ENCODE results near the gene FTCDNL1. TPM values are rescaled to one million over a fixed set of nuclear protein-coding genes. Genes with fewer than 3 reads are reported as not detected.

FTCDNL1 gene
- total and polyA plus RNA-seq, 2 of the 13 experiments (the other 11 are each of a cell fraction or from before 2014, with no cell fraction given): 0.98 to 1.4 TPM

- no peak overlapping the region for H2AFZ ChIP-seq (ENCODE audit: low read length)
- BruUV-seq (replicated peaks): no TSS peak
- ATAC-seq (no peak), FAIRE-seq (no peak), DNase-seq (ENCODE audit: low spot score) (no peak)
- no peak overlapping the region for H3K4me2 ChIP-seq (ENCODE audit: low read depth, low read length)
- no peaks in the 10 kb centered on the region for H3K9me3 ChIP-seq (ENCODE audit: low read length)
- POLR2A ChIA-PET: no interaction called here
- no peaks in the 10 kb centered on the region for H3K36me3 ChIP-seq (replicated peaks in 1 of 2; ENCODE audit: control insufficient read depth in 1 of 2, insufficient read depth in 2 of 2, low read length in 2 of 2)
- no peak overlapping the region for H3K4me3 ChIP-seq (replicated peaks in 1 of 3; ENCODE audit: insufficient read depth in 1 of 3, low read depth in 2 of 3, low read length in 3 of 3)
- intact Hi-C loops (cut with micrococcal nuclease; ENCODE audit: unreplicated experiment) (no loop called here), in situ Hi-C loops (cut with HindIII; ENCODE audit: extremely low pct_ligation_motif_present, low pct_unique_long_range_greater_than_20kb) (no loop called here)
- CTCF ChIA-PET (ENCODE audit: low intra/inter-chr PET ratio, low total read pairs): no interaction called here
- H3K4me1 ChIP-seq (ENCODE audit: insufficient read depth, low read length): no peaks in the 10 kb centered on the region
- no peak overlapping the region for H3K27ac ChIP-seq (ENCODE audit: extremely low read length, insufficient read depth, low read length)
- no peak overlapping the region for H3K9ac ChIP-seq (ENCODE audit: insufficient read depth, low read depth, low read length)
- TF ChIP-seq CREB1 (IDR thresholded peaks at IDR 0.05) (peak; percentile 93), CREB1 (CRISPR knock-in tag; IDR thresholded peaks at IDR 0.05) (no peak), PAX8 (CRISPR knock-in tag; IDR thresholded peaks at IDR 0.05; ENCODE audit: borderline replicate concordance) (no peak), ATF7 (IDR thresholded peaks at IDR 0.05) (peak; percentile 95), ATF7 (CRISPR knock-in tag; IDR thresholded peaks at IDR 0.05) (no peak)
- peaks cover 0 to 2% of the 10 kb centered on the region in 2 experiments; a peak in 2 of 5 replicates for H3K27me3 ChIP-seq (ENCODE audit: control insufficient read depth in 1 of 2, insufficient read depth in 2 of 2, low read length in 2 of 2)
- WGBS (ENCODE audit: low lambda C conversion rate): 0% methylated on average over 3 of the region's 3 CpGs
- H4K20me1 ChIP-seq (ENCODE audit: insufficient read depth, low read length): no peaks in the 10 kb centered on the region
- H3K79me2 ChIP-seq (ENCODE audit: insufficient read depth, low read length): no peaks in the 10 kb centered on the region
These were observed 71.4 kb downstream of the FTCDNL1 start for GRCh38 chr2:199779589-199779988.

DNA sequence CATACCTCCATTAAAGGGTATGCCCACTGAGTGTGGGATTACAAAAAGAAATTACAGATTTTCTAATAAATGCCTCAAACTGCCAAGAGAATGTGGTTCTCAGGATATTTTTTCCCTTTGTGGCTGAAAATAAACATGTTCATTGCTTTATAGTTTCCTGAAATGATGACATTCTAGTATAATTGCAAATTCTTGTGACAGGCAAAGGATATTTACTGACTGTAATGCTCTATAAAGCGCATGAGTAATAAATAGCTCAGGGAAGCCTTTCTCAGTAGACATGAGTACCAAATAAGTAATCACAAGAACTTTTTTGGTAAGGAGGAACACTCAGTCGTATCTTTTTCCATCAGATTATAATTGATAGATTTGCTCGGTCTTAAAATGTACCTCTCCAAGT, 72.3 kb downstream of the FTCDNL1 start:
- ATAC-seq (no peak), FAIRE-seq (no peak), DNase-seq (ENCODE audit: low spot score) (no peak)
- WGBS (ENCODE audit: low lambda C conversion rate): 14% methylated on average over 3 of the region's 3 CpGs
- intact Hi-C loops (cut with micrococcal nuclease; ENCODE audit: unreplicated experiment) (no loop called here), in situ Hi-C loops (cut with HindIII; ENCODE audit: extremely low pct_ligation_motif_present, low pct_unique_long_range_greater_than_20kb) (no loop called here)
- Histone ChIP-seq H3K4me3 (replicated peaks in 1 of 3; ENCODE audit: insufficient read depth in 1 of 3, low read depth in 2 of 3, low read length in 3 of 3) (no peak overlapping the region), H3K9ac (ENCODE audit: insufficient read depth, low read depth, low read length) (no peak overlapping the region), H4K20me1 (ENCODE audit: insufficient read depth, low read length) (no peaks in the 10 kb centered on the region), H3K4me2 (ENCODE audit: low read depth, low read length) (no peak overlapping the region), H3K27ac (ENCODE audit: extremely low read length, insufficient read depth, low read length) (no peak overlapping the region), H2AFZ (ENCODE audit: low read length) (no peak overlapping the region), H3K4me1 (ENCODE audit: insufficient read depth, low read length) (no peaks in the 10 kb centered on the region), H3K79me2 (ENCODE audit: insufficient read depth, low read length) (no peaks in the 10 kb centered on the region), H3K27me3 (ENCODE audit: control insufficient read depth in 1 of 2, insufficient read depth in 2 of 2, low read length in 2 of 2) (peaks cover 0 to 2% of the 10 kb centered on the region in 2 experiments; a peak in 2 of 5 replicates), H3K9me3 (ENCODE audit: low read length) (no peaks in the 10 kb centered on the region), H3K36me3 (replicated peaks in 1 of 2; ENCODE audit: control insufficient read depth in 1 of 2, insufficient read depth in 2 of 2, low read length in 2 of 2) (no peaks in the 10 kb centered on the region)
- TF ChIP-seq KDM1A (CRISPR knock-in tag; IDR thresholded peaks at IDR 0.05): no peak
- no peak for TF ChIP-seq ZBTB20 (CRISPR knock-in tag; IDR thresholded peaks at IDR 0.05; ENCODE audit: borderline replicate concordance, low read depth)
- no peak for TF ChIP-seq RBFOX2 (IDR thresholded peaks at IDR 0.05; ENCODE audit: low read depth, low read length)
- TF ChIP-seq ZNF275 (CRISPR knock-in tag; IDR thresholded peaks at IDR 0.05; ENCODE audit: borderline replicate concordance): no peak
- no peak for TF ChIP-seq GATAD2A (CRISPR knock-in tag; IDR thresholded peaks at IDR 0.05)
- no peak for TF ChIP-seq ZFX (CRISPR knock-in tag; IDR thresholded peaks at IDR 0.05; ENCODE audit: low read depth)
- no peak for TF ChIP-seq ZC3H4 (CRISPR knock-in tag; IDR thresholded peaks at IDR 0.05; ENCODE audit: borderline replicate concordance)
- ChIA-PET POLR2A (no interaction called here), CTCF (ENCODE audit: low intra/inter-chr PET ratio, low total read pairs) (no interaction called here)
- BruUV-seq (replicated peaks): no TSS peak
